HG02642 (cell line): ENCODE measurements around the gene OR6F1.
A peak's percentile ranks its signal among the peaks of the same experiment; 100 is the strongest.
"Not testable (repeated sequence)": the region's sequence is repeated elsewhere in the genome, so short reads cannot be mapped to it uniquely, and the experiment has no call there.

Source experiments
- ATAC-seq: cut with Tn5 transposase; IDR thresholded peaks from one replicate; pipeline ENCODE4 v1.9.1; 2021; ENCODE audit warnings: mild to moderate bottlenecking; ENCODE audit not compliant: unreplicated experiment, poor library complexity

The OR6F1 gene

DNA sequence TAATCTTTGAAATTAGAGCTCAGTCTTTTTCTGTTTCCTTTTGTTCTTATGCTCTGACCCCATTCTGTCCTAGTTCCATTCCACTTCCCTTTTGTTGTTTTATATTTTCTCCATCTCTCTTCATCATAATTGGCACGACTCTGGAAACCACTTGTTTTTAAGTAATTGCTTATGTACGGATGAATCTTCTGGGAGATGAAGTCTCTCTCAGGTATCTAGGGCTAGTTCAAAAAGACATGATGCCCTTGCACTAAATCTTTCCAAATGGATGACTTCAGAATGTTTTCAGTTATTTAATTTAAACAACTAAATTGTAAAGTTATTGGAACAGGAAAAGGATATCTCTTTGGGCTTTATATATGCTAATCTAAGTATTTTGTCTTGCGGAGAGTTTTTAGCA is at the start of gene OR6F1:
Gene OR6F1 (minus strand): TSS at position 101 of the 400 bp plus-strand sequence. CDS start 3,891 bp downstream, outside the sequence.
- no peak for ATAC-seq

DNA sequence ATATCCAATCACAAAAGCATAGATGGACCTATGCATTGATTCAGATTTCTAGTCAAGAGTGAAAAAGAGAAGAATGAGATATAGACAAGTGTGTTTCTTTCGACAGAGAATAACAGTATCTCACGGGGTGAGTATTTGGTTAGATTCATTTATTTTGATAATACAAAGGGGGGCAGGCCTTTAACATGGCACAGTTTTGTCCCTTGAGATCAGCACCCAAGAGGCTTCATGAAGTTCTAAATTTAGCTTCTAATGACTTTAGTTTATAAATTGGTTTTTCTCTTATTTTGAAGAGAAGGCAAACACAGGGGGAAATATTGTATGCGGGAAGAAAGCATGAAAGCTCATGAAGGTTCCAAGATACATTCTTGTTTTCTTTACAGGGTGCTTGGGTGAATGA is 44.0 kb upstream of the OR6F1 start, which contains the start of gene OR1C1:
Gene OR1C1 (minus strand): TSS at position 101 of the 400 bp plus-strand sequence. CDS start 2,150 bp downstream, outside the sequence.
- ATAC-seq: no peak

DNA sequence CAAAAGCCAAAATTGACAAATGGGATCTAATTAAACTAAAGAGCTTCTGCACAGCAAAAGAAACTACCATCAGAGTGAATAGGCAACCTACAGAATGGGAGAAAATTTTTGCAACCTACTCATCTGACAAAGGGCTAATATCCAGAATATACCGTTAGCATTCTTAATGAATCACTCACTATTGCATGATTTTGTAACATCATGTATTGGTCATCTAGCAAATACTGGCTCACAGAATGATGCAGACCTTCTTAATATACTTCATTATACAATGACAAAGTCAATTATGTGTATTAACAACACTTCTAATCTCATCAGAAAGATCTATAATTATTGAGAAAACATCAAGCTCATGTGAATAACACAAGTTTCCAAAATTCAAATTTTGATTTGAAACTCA is 37.9 kb upstream of the OR6F1 start:
- ATAC-seq: not testable (repeated sequence)

DNA sequence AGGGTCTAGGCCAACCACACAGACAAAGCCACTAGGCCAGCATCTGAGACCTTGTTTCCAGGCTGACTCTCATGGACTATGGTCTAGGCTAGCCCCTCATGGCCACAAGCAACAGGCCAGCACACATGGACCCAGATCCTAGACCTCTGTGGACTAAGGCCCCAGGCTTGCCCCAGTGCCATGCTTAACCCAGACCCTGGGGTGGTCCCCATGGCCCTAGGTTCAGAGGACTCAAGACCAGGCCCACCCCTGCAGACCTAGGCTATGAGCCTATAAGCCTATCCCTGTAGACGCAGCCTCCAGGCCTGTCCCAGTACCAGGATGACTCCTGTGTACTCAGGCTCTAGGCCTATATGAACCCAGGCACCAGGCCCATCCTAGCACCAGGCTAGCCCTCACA is 33.4 kb upstream of the OR6F1 start:
- no peak for ATAC-seq

DNA sequence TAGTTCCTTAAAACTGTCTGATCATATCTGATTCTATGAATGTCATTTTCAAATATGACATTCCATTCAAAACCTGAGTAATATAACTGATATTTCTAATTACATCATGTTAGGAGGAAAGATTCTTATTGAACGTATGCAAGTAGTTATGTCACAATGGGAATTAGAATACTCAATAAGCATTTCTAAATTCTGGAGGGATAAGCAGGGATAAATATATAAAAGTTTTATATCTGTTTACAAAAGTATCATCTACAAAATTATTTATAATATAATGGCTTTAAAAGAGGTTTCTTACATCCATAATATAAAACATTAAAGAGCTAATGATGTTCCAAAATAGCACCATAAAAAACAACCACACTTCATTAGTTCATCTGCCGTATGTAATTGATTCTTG is 31.6 kb upstream of the OR6F1 start, which contains the start of gene OR14A2:
Gene OR14A2 (minus strand): TSS at position 101 of the 400 bp plus-strand sequence.
- ATAC-seq: no peak

DNA sequence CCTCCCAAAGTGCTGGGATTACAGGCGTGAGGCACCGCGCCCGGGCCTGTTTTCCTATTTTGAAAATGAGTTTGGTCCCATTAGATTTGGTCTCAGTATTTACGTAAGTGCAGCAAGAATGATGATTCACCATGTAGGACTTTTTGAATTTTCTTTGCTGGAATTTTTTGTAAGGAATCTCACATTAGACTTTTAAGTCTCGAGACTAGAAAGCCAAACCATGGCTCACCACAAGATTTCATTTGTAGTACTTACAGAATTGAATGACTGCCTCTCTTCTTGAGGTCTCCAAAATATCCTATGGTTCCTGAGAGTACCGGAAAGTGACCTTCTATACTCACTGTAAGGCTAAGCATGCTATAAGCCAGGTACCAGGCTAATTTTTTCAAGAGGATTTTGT is 31.2 kb upstream of the OR6F1 start:
- ATAC-seq: no peak

DNA sequence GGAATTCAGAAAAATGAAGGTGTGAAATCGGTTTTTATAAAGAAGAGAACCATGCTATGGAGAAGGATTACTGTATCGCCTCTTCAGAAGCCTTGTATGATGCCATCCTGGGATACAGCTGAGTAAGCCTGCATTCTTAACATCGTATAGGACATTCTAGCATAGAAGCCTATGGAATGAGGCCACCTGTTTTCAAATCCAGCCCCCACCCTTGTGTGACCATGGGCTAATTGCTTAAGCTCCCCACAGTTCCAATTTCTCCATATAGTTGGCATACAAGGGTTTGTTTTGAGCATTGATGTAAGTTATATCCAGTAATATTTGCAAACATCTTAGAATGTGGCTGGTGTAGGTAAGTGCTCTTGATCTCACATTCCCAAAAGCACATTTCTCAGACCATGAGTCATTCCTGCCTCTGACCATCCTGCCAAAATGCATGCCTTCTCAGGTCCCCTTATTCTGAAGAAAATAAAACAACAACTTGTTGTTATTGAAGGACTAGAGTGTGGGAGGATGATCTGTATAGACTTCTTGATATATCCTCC is 30.0 kb upstream of the OR6F1 start:
- ATAC-seq: no peak

DNA sequence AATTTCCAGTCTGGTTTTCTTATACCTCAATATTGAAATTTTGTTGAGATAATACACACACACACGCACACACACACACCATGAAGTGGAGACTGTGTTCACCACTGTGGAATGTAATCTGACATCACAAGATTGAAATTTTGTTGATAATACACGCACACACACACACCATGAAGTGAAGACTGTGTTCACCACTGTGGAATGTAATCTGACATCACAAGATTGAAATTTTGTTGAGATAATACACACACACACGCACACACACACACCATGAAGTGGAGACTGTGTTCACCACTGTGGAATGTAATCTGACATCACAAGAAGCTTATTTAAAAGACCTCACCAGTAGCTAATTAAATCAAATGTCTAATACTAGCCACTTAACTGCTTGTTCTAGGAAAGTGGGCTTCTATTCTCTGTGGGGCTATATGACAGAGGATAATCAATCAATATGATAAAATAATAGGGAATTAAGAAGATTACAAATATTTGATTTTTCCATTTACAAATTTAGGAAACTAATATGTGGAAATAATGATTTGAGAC is 25.8 kb upstream of the OR6F1 start:
- ATAC-seq: not testable (repeated sequence)

DNA sequence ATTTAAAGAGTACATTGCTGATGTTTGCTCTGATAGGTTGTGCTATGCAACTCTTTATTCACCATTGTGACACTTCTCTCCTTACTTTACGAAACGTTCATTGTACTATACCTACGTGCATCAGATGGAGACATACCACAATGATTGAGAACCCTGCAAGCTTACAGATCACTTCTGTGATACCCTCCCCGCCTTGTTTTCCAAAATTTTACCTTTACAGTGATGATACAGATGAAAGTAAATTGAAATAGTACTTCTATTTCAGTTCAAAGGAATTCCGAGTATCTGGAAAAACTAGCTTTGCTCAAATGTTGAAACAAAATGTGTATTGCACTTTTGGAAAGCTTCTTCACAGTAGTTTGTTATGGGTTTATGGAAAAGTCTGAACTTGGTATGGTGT is 25.3 kb upstream of the OR6F1 start:
- ATAC-seq: no peak

DNA sequence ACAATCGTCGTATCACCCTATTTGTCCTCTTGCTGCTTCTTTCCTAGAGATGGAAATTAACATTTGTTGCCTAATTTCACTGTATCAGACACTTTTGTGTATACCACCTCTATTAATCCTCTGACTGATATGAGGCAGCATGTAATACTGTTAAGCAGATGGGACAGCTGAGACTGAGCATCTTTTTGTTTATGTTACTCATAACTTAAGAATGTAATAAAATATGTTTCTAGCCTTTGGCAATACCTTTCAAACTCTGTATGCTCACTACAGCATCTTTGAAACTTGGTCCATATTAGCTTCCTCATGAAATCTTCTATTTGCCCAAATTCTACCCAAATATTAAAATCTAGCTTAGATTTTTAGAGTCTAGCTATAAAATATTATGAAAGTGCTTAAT is 24.3 kb upstream of the OR6F1 start:
- ATAC-seq: no peak

DNA sequence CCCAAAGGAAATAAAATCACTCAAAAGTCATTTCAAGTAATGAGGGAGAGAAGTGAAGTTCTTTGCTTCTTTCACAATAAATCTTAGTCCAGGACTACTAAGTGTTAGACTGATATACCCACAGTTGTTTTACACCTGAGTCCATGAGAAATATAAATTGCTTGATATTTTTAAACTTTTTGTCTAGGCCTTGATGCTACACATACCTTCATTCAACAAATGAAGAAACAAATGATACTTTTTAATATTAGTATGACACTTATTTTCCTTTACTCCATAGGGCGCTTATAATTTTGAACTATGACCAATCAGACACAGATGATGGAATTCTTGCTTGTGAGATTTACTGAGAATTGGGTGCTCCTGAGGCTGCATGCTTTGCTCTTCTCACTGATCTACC is 21.9 kb upstream of the OR6F1 start, which contains the start of gene OR14K1:
Gene OR14K1 (plus strand): TSS at position 301 of the 400 bp plus-strand sequence. CDS start 0 bp downstream, at position 301.
- ATAC-seq: no peak

DNA sequence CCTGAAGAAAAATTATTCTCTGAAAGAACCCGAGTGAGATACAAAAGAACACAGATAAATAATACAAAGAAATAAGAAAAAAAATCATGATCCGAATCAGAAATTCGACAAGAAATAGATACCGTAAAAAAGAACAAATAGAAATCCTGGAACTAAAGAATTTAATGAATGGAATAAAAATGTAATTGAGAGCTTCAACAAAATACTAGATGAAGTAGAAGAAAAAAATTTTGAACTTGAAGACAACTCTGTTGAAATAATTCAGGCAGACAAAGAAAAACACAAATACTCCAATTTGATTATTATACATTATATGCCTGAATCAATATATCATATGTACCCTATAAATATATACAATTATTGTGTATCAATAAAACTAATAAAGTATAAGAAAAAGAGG is 4.8 kb upstream of the OR6F1 start:
- no peak for ATAC-seq

DNA sequence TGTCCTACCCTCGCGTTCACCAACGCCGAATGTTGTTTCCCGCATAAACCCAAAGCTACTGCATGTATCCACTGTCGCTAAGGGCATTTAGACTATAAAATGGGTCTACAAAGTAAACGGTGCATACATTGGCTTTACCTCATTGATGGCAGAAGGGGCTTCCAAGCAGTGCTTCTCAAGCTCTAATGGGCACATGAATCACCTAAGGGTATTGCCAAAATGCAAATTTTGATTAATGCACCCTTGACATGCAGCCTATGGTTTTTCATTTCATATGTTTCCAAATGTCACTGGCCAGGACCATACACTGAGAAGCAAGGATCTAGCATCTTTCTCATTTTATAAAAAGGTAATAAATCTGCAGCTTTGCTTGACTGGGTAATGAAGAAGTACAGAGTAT is 2.7 kb downstream of the OR6F1 start:
- no peak for ATAC-seq

DNA sequence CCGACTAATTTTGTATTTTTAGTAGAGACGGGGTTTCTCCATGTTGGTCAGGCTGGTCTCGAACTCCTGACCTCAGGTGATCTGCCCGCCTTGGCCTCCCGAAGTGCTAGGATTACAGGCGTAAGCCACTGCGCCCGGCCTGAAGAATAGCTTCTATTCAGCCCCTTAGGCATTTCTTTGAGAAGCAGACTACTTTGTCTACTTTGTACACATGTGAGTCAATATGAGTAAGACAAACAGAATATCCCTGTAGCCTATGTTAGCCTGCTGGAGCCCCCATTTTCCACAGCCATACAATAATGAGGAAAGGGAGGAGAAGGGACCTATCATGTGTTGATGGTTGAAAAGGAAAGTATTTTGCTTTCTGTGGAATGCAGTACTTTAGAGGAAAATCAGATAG is 5.8 kb downstream of the OR6F1 start:
- ATAC-seq: not testable (repeated sequence)

DNA sequence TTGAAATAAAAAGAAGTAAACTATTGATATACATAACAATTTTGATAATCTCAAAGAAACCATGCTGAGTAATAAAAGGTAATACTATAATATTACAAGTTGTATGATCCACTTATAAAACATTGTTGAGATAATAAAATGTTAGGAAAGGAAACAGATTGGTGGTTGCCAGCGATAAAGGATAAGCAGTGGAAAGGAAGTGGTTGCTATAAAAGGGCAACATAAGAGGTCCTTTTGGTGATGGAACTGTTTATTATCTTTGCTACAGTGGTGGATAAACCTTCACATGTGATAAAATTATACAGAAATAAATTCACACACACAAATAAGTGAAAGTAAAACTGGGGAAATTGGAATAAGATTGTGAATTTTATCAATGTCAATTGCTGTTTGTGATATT is 15.1 kb downstream of the OR6F1 start:
- ATAC-seq: no peak

DNA sequence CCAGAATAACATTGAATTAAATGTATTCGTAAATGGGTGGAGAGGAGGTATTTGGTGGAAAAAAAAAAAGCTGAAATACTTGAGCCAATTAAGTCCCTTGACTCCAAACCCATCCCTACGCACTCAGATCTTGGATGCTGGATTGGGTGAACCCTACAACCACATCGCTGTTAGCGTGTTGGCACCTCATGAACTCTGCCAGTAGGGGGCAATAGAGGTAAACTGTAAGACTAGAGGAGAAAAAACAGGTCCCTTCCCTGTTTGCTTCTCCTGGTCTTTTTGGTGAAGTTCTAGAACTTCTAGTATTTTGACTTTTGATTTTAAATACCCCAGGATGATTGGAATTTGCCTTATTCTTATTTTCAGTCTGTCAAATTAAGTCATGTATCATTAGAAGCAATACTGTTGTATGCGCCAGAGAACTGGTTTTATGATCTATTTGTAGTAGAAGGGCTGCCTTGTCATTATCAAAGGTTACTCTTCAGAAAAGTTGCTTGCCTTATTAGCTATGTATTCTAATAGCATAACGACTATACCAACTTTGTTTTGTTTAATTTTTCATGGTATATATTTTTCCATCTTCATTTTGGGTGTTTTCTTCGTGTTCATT is 35.1 kb downstream of the OR6F1 start:
- ATAC-seq: peak; percentile 91

DNA sequence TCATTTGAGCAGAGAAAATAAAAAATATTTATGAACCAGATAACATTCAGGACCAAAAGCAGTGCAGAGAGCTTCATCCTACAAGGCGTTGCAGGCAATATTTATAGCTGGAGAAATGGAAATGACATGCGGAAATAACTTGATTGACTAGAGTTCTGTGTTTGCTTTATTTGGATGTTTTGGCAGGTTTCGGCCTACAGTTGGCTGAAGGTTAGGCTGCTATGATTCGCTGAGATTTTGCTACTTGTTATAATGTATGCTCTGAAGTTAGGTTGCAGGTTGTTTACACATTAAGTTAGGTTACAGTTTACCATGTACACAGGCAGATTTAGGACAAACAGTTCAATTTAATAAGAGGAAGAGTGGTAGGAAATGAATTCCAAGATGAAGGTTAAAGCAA is 36.3 kb downstream of the OR6F1 start:
- ATAC-seq: no peak

DNA sequence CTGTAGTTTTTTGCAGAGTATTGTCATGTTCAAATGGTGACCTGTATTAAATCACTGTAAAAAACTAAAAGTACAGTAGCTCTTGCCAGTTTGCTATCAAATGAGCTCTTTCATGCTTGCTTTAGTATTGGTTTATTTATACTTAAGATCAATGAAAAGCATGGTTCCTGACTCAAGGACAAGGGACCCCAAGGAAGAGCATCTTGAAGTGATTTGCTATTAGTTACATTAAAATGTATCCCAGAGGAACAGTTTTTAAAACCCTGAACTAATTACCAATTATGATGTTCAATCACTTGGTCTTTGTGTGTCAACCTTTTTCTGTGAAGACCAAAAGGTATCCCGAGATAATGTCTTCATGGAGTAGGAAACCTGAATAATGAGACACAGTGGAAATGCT is 36.8 kb downstream of the OR6F1 start, which contains the start of gene OR13G1:
Gene OR13G1 (minus strand): TSS at position 101 of the 400 bp plus-strand sequence. CDS start 6,698 bp downstream, outside the sequence.
- no peak for ATAC-seq

DNA sequence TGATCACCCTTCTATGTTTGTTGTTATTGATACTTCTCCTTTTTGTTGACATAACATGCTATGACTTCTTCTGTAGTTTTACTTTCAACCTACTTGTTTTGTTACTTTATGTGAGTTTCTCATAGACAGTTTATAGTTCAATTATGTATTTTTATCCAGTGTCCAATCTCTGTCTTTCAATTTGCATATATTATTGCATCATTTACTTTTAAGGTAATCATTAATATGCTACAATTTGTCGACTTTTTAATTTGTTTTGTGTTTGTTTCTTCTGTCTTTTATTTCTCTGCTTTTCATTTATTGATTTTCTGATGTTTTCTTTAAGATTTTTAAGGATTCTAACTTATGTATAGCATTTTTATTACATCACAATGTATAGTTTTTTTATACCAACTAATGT is 47.2 kb downstream of the OR6F1 start:
- ATAC-seq: no peak
